Activated gamma-delta T cell treated with anti-CD3 and anti-CD28 coated beads, Interleukin-2, amount 50 U/mL, for 16 hours (primary cell): ENCODE results near the gene TRAPPC12.
"Not testable (repeated sequence)": the region's sequence is repeated elsewhere in the genome, so short reads cannot be mapped to it uniquely, and the experiment has no call there.

Source experiments
- DNase-seq: peaks from one replicate; pipeline ENCODE4 v3.0.0-alpha.2; 2020; ENCODE audit warnings: low read depth

TRAPPC12 gene

DNA sequence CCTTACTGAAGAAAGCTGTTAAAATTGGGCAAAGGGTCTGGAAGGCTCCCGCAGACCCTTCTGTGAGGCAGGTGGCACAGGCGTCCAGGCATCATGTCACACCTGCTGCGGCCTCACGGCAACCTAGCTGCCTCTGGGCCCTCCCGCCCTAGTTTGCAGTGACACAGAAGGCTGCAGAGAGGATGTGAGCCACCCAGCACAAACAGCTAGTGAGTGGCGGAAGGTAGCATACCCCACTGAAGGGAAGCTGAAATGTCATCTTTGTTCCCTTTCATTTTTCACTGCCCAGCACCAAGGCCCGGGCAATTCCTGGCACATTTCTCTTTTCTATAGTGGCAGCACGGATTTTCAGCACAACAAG lies 53.8 kb downstream of the TRAPPC12 start:
- DNase-seq, result no peak

DNA sequence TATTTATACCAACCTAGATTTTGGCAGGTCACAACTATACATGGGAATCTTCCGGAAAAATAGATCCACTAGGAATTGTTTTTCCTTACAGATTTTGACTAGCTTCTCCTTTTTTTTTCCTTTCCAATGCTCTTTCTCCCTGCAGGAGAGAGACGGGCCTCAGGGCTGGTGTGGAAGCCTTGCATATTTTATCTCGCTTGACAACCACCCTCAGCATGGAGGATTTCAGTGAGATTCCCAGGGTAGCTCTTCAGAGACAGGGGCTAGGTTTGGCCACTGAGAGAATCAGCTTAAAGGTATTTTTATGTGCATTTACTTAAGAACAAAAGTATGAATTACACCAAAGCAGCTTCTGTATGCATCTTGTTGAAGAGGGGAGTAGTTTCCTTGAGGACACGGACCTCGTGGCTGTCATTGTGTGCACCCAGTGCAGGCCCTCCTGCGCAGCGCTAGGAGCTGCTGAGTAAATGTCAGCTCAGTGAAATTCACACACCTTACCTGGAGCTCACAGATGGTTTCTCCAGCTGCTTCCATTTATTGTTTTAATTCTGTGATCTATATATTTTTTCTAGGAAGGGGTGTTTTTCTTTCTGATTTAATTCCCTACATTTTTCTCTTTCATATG lies 54.4 kb downstream of the TRAPPC12 start:
- DNase-seq, result no peak

DNA sequence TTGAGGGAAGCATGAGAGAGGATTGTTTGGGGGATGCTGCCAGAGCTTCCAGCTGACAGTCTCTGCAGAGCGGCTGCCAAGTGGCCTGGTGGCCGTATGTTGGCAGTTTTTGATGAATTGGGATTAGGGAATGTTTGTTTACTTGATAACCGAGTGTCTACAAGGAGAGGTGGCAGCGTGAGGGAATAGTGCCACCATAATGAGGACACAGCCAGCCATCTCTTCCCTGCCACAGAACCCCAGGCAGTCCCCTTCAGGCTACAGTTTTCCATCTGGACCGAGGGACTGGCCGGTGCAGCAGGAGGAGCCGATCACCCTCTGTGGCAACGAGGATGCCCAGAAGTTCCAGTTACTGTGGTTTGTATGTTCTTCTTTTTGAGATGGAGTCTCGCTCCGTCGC lies 55.2 kb downstream of the TRAPPC12 start:
- DNase-seq, result no peak

DNA sequence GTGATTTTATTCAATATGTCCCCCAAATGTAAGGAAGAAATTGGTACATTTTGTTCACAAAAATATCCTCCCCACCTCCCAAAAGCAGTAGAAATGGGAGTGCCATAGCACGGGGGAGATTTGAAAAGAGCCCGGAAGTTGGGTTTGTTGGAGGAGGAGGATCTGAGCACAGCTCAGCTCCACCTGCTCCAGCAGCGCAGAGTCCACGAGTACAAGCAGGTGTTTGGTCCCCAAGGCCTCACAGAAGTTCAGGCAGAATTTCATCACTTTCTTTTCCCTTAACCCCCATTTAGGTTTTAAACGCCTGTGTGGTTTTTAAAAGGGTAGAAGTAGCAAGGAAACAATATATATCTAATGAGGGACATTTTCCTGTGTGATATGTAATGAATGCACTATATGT lies 56.0 kb downstream of the TRAPPC12 start:
- DNase-seq, result no peak

DNA sequence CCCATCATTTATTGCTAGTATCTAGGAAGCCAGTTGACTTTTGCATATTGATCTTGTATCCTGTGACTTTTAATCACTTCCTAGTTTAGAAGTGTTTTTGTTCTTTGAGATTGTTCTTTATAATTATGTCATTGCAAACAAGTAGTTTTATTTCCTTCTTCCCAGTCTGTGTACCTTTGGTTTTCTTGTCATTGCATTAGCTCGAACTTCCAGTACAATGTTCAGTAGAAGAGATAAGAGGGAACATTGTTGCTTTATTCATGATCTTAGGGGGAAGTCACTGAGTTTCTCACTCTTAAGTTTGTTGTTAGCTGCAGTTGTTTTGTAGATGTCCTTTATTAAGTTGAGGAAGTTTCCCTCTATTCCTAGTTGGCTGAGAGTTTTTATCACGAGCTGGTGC lies 61.0 kb downstream of the TRAPPC12 start:
- DNase-seq, result no peak

DNA sequence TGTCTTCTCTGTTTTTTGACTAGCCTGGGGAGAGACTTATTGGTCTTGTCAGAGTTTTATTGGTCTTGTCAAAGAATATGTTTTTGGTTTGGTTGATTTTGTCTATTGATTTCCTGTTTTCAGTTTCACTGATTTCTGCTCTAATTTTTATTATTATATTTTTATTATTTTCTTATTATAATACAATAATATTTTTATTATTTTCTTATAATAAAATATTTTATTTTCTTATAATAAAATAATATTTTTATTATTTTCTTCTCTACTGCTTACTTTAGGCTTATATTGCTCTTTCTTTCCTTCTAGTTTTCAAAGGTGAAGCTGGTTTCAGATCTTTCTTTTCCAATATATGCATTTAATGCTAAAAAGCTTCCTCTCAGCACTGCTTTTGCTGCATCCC lies 62.0 kb downstream of the TRAPPC12 start:
- DNase-seq, result no peak

DNA sequence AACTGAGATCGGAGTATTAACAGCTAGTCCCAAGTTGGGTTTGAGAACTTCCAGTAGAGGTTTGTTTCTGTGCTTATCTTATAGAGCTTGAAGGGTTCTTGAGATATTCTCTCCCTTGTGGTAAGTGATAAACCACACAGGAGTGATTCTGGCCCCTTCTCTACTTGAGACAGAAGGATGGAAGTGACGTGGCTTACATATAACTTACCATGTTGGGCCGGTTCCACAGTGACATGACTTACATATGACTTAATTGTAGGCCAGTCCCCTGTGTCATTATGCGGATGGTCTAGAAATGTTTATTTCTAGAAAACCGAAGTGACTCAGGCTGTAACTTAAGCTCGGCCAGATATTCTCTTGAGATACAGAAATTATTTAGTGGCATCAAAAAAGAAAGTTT lies 62.7 kb downstream of the TRAPPC12 start:
- DNase-seq, result no peak

DNA sequence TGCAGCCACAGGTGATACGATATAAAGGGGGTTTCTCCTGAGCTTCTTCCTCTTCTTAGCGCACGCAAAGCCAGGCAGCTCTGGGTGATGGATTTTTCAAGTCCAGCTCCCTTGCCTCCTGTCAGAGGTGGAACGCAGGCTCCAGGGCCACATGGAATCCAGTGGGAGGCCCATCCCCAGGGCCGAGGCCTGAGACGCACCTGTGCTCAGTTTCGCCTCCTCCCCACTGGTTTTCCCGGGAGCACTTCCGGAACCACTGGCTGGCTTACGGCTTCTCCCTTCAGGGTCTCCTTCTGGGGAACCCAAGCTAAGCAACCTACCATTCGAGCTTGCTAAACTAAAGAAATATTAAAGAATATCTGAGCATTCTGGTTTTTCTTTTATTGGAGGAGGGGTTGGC lies 63.6 kb downstream of the TRAPPC12 start:
- DNase-seq, result no peak

DNA sequence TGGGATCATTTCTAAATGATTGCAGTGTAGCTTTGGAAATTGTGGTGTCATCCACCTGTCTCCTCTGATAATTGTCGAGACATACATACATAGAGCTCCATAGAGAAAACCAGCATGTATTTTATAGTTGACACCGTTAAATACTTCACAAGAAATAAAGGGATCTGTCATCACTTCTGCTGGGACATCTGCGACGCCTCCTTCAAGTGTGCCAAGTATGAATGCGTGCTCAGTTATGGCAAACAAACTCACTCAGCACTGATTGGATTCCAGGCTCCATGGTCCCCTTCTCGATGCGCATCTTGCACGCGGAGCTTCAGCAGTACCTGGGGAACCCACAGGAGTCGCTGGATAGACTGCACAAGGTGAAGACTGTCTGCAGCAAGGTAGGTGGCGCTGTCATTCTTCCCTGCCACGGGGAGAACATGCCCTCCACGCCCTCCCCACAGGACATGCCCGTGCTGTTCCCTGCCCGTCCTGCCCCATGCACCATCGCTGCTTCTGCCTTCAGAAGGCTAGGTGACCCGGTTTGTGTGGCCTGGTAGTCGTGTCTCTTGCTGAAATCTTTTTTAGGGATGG lies 64.1 kb downstream of the TRAPPC12 start:
- no peak for DNase-seq

DNA sequence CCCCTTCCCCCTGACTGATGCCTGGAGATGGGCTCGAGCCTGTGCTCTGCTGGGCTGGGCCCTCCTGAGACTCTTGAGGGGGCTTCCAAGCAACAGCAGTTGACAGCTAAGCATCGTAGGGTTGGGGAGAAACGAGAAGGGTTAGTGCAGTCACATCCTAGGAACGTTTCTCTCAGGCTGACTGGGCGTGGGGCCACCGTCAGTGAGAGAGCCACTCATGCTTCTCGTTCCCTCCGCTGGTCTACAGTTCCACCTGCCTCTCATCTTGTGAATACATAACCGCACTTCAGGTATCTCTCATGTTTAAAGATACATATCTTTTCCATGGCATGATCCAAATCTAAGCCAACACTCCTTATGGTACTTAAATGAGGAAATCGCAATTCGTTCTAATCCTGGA lies 66.4 kb downstream of the TRAPPC12 start:
- DNase-seq, result no peak

DNA sequence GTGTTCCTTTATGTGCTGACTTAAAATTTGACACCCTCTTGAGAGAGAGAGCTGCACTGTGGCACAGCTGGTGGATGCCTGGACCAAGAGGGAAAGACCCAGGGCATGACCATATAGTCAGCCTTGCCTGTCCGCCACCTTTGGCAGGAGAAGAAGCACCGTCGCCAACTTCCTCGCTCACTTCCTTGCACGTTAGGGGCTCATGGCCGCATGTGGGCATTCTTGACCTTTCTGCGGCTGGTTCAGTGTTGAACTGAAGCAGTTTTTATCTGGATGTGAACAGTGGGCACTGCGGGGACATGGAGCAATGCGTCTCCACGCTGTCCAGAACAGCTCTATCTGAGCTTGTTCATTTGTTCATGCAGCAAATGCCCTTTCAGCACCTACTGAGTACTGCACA lies 66.9 kb downstream of the TRAPPC12 start:
- no peak for DNase-seq

DNA sequence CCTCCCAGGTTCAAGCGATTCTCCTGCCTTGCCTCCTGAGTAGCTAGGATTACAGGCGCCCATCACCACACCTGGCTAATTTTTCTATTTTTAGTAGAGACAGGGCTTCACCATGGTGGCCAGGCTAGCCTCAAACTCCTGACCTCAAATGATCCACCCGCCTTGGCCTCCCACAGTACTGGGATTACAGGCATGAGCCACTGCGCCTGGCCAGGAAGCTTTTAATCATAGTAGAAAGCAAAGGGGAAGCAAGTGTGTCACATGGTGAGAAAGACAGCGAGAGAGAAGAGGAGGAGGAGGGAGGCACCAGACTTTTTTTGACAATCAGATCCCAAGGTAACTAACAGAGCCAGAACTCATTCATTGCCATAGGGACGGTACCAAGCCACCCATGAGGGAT lies 67.7 kb downstream of the TRAPPC12 start:
- not testable (repeated sequence) for DNase-seq

DNA sequence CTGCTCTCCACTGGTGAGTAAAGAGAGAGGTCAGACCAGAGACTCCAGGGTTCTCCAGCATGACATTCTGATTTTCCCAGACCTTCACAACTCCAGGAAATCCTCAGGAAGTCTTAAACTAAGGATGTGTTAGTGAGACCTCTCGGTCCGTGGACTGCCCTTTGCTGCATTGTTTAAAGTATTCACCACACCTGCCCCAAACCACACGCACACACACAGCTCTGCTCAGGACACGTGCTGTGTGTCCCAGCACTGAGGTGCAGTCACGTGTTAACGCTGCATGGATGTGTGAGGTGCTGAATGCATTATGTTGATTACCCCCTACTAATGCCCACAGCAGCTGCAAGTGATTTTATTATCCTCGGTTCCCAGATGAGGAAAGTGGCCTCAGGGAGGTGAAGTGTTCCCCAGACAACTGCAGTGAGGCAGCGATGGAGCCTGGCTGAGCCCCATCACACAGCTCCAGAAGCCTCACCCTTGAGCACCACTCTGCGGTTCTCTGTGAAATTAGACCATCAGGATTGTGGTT lies 68.4 kb downstream of the TRAPPC12 start:
- no peak for DNase-seq

DNA sequence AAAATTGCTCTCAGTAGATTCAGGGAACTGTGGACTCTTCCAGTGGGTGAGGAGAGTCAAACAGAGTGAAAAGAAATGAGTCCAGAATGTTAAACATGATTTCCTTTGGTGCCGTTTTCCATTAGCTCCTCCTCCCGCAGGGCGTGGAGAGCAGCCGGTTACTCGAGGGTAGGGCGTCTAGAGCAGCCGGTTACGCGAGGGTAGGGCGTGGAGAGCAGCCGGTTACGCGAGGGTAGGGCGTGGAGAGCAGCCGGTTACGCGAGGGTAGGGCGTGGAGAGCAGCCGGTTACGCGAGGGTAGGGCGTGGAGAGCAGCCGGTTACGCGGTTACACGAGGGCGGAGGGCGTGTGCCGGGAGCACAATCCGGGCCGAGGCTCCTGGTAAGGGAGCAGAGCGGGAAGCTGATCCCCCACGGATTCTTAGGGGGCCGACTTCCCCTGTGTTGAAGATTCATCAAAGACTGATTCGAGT lies 69.0 kb downstream of the TRAPPC12 start:
- DNase-seq, result not testable (repeated sequence)

DNA sequence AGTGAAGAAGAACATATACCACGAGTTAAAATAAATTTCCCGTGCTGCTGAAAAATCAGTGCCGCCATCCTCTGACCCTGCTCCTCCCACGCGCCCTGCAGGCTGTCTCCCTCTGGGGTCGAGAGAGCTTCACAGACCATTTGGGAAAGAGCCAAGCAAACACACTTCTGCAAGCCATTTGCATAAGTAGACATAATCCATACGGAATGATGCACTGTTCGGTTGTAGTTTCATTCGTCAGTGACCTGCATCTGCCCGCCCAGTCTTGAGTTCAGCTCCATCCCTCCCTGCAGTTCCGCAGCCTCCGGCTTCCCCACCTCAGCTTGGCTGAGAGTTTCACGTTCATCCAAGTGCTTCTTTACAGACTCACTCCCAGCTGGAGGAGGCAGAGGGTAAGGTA lies 69.6 kb downstream of the TRAPPC12 start:
- DNase-seq, result no peak

DNA sequence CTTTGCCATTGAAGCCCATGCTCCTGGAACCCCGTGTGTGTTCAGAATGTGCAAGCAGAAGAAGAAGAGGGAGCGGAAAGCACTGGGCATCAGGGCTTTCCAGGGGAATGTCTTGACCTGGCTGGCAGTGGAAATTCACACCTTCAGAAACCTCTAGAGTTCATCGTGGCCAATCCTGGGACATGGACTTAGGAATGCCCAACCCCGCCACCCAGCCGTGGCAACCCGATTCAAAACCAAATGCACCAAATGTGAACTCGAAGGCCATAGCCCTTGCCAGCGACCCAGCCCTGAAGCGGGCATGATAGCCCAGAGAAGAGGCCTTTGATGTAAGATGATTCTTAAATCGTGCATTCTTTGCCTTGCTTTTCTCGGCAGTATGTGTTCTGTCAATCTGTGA lies 70.4 kb downstream of the TRAPPC12 start:
- DNase-seq, result no peak

DNA sequence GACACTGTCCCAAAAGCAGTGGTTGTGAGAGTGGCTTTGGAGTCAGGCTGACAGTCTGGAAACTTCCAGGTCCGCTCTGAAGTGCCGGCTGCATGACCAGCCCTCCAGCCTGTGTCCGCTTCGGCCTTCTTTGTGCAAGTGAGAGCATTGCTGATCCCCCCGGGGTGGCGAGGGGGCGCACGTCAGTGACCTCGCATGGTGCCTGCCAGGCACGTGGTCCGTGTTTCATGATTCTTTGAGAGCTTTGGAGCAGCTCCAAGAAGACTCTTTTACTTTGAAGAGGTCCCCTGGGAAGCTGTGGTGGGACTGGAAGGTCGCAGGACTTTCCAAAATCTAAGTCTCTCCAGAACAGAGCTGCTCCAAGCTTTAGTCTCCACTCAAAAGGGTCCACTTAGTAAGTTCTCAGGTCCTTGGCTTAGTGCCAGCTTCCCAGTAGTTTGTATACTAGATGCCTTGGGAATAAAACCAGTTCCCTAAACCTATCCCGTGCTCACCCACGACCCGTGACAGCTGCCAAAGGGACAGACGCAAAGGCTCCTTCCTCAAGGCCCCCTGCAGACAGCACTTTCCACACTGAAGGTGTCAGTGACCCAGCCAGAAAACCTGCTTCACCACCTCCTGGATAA lies 71.0 kb downstream of the TRAPPC12 start:
- DNase-seq, result no peak

DNA sequence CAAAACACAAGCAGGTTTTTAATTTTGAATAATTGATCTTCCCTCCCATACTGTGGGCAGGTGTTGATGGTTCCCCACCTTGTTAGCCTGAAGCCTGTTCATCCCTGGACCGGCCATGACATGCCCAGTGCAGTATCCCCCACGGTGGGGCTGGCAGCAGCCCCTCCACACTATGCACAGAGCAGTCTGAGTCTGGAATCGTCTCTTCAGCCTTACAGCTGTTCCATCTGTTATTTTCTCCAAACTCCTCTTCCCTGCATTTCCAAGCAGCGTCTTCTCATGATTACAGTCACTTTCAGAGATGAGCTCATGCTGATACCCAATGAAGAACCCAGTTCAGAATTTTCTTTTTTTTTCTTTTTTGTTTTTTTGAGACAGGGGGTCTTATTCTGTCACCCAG lies 71.7 kb downstream of the TRAPPC12 start:
- DNase-seq, result no peak

DNA sequence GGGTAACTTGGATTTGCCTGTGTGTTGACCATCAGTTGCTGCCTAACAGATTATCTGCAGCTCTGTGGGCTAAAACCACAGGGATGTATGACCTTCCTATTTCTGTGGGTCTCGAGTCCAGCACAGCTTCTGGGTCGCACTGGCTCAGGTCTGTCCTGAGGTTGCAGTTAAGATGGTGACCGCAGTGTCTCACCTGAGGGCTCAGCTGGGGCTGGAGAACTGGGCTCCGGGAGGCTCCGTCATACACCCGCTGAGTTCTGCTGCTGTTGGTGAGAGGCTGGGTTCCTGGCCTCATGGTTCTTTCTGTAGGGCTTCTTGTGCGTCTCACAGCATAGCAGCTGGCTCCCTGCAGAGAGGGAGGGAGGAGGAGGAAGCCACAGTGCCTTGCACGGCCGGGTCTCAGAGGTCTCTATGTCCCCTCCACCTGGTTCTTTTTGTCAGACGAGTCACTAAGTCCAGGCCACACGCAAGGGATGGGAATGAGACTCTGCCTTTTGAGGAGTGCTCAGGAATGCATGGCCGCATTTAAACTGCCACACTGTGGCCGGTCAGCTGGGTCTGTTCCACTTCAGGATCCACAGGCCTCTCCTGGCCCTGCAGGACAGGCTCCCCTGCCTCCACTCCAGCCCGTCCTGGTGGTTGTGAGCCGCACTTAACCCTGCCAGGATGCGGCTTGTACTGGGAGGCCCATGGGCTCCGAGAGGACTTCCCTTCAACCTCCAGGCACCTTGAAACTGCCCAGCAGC lies 72.6 kb downstream of the TRAPPC12 start:
- no peak for DNase-seq

DNA sequence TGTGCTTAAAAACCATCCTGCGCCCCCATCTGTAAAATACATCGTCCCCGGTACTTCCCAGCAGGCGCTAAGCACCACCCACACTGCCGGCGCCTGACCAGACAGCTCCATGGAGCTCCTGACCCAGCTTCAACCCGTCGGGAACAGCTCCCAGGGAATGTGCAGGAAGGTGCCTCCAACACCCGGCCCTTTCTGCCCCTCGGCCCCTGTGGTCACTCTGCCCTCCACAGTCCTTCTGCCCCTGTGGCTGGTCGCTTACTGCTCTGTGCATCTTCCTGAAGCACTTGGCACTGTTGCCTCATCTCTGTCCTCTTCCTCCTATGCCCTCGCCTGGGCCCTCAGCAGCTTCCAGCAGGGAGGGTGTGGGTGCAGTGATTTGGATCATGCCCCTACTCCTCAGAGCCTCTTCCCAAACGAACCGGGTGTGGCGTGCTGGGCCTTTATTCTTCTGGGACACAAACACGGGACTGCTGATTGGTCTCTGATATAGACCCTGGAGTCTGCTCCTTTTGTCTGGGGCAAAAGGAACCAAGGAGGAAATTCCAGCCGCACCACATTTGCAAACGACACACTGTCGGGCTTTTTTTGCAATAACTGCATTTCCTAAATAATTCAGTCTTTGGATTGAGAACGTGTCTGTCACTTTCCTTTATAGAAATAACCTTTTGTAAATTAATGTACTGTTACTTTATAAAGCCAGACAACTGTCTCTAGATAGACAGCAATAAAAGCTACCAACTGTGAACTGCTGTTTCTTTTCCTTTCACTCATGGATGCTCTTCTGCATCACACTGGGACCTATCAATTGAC lies 73.9 kb downstream of the TRAPPC12 start:
- DNase-seq, result no peak

DNA sequence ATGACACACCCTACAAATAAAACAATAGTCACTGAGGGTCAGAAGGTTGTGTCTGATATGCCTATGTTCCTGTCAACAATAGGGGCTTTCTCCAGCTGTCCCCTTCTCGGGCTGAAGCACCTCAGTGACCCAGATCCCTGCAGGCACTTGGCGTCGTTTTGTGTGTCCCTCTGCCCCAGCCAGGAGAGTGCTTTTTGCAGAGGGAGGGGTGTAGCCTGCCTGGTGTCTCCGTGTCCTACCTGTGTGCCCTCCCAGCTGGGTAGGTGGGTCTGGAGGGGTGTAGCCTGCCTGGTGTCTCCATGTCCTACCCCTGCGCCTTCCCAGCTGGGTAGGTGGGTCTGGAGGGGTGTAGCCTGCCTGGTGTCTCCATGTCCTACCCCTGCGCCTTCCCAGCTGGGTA lies 74.5 kb downstream of the TRAPPC12 start:
- DNase-seq, result not testable (repeated sequence)

DNA sequence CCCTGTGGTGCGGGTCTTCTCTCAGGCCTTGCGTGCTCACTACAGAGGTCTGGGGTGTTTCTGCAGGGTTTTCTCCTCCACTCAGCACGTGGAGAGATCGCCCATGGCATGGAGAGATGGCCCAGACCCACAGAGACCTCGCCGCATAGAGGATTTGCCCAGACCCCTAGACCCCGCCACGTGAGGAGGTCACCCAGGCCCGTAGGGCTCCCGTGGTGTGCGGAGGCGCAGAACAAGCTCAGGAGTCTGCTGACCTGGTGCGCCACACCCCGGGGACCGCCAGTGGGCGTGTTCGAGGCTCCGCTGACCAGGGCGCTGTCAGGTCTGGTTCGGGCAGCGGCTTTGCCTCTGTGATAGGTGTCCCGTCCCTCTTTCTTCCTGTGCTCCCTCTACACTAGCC lies 75.3 kb downstream of the TRAPPC12 start:
- DNase-seq, result no peak
